GM21381 (cell line): ENCODE measurements around the gene NCLN.
"Not testable (repeated sequence)": the region's sequence is repeated elsewhere in the genome, so short reads cannot be mapped to it uniquely, and the experiment has no call there.

Experiments
- ATAC-seq: cut with Tn5 transposase; IDR thresholded peaks from one replicate; pipeline ENCODE4 v1.9.1; 2021; ENCODE audit warnings: mild to moderate bottlenecking, moderate library complexity; ENCODE audit not compliant: unreplicated experiment

The NCLN gene

DNA sequence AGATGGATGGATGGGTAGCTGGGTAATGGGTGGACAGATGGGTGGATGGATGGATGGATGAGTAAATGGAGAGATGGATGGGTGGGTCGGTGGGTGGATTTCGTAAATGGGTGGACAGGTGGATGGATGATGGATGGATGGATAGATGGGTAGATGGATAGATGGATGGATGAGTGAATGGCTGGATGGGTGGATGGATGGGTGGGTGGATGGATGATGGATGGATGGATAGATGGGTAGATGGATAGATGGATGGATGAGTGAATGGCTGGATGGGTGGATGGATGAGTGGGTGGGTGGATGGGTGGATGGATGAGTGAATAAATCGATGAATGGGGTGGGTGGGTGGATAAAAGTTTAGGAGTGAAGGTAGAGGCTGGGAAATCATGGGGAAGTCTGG, 31.3 kb upstream of the NCLN start:
- ATAC-seq = not testable (repeated sequence)

DNA sequence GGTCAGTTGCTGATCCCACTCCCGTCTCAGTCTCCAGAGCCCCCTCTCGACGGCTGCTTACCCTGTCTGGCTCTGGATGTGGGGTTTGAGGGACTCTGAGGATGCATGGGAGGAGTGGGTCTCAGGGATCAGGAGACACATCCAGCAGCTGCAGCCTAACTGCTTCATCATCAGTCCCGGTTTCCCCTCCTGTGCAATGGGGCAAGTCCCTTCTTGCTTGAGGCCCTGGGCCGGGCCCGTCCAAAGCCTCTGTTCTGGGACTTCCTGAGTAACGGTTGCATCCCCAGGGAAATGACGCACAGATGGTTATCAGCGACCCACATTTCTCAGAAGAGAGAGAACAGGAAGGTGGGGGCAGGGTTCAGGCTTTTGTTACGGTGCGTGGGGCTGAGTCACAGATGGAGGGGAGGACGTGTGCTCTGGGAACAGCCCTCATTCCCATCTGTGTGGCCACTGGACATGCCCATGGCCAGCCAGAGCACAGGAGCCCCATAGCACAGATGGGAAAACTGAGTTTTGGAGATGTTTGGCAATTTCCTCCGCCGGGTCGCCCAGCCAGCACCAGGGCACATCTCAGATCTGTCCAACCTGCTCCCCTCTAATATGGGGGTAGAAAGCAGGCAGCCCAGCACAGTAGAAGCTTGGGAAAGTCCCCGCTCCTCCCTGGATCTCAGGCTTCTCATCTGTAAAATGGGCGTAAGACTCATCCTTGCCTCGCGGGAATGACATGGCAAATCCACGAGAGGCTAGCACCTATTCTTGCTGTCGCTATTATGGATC, 30.6 kb upstream of the NCLN start:
- peak; percentile 81 for ATAC-seq

DNA sequence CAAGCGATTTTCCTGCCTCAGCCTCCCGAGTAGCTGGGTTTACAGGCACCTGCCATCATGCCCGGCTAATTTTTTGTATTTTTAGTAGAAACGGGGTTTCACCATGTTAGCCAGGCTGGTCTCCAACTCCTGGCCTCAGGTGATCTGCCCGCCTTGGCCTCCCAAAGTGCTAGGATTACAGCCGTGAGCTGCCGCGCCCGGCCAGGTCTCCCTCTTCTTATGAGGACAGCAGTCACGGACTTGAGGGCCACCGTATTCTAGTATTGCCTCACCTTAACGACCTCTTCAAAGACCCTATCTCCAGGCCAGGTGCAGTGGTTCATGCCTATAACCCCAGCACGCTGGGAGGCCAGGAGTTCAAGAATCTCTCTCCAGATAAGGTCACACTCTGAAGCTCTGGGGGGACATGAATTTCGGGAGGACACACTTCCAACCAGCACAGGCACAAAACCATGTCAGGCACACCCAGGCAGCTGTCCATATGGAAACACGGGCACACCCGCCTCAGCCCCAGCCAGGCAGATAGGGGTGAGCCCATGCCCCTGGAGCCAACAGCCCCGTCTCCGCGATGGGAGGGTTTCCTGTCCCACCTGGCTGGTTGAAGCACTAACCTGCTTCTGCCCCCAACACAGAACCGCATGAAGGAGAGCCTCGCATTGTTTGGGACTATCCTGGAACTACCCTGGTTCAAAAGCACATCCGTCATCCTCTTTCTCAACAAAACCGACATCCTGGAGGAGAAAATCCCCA, 28.5 kb upstream of the NCLN start:
- ATAC-seq = no peak

DNA sequence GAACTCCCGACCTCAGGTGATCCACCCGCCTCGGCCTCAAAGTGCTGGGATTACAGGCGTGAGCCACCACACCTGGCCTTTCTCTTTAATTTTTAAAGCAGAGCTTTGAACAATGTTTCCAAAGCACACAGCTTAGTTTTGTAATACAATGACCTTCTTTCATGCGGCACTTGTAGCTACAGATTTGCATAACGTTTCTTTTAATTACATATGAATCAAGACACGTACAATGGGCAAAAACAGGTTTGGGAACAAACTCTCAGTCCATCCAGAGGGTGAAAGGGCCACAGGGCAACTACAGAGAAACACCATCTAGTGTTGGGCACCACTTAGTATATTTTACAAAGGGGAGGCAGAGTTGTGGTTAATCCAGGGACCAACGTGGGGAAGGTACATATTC, 26.2 kb upstream of the NCLN start:
- no peak for ATAC-seq

DNA sequence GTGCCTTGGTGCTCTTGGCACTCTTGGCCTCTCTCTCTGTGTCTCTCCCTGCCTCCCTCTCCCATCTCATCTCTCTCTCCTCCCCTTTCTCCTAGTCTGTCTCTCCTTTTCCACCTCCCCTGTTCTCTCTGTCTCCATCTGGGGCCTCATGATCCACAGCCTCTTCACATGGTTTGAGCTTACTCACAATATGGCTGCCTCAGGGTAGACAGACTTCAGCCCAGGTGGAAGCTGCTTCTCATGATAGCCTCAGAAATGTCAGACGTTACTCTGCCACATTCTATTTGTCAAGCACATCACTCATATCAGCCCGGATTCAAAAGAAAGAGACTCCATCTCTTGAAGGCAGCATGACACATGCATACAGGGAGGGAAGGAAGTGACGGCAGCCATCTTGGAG, 25.5 kb upstream of the NCLN start:
- no peak for ATAC-seq

DNA sequence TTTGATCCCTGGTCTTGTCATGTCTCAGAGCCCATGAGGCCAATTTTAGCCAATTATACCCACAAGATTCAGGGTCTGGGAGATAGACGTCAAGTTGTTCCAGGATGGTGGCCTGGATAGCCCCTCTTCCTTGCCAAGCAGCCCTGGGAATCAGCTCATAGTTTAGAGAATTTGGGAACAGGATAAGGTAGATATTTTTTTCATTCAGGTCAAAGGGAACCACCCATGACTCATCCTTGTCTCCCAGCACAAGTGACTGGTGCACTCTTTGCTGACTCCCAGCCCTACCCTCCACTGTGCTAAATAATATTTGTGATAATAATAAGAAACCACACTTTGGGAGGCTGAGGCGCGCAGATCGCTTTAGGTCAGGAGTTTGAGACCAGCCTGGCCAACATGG, 24.3 kb upstream of the NCLN start:
- no peak for ATAC-seq

DNA sequence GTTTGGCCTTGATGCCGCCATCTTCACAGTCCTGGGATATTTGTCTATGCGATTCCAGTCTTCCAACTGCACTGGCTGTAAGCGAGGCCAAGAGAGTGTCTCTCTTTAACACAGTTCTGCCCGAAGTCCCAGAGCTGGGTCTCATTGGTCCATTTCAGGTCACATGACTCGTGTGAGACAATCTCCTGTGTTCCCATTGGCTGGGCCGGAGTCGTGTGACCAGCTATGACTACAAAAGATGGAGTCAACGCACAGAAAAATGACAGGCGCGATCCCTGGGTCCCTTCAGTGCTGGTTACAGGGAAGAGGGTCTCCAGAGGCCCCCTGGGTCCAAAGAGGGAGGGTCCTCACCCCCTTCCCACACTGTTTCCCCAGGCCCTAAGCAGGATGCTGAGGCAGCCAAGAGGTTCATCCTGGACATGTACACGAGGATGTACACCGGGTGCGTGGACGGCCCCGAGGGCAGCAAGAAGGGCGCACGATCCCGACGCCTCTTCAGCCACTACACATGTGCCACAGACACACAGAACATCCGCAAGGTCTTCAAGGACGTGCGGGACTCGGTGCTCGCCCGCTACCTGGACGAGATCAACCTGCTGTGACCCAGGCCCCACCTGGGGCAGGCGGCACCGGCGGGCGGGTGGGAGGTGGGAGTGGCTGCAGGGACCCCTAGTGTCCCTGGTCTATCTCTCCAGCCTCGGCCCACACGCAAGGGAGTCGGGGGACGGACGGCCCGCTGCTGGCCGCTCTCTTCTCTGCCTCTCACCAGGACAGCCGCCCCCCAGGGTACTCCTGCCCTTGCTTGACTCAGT, 23.1 kb upstream of the NCLN start:
- ATAC-seq = no peak

DNA sequence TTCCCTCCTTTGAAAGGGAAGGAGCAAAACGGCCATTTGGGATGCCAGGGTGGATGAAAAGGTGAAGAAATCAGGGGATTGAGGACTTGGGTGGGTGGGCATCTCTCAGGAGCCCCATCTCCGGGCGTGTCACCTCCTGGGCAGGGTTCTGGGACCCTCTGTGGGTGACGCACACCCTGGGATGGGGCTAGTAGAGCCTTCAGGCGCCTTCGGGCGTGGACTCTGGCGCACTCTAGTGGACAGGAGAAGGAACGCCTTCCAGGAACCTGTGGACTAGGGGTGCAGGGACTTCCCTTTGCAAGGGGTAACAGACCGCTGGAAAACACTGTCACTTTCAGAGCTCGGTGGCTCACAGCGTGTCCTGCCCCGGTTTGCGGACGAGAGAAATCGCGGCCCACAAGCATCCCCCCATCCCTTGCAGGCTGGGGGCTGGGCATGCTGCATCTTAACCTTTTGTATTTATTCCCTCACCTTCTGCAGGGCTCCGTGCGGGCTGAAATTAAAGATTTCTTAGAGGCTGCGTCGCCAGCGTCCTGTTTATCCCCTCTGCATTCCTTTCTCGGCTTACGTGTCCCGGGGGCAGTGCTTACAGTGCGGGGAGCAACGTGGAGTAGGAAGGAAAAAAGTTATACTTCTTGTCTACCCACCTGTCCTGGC, 22.4 kb upstream of the NCLN start:
- no peak for ATAC-seq

DNA sequence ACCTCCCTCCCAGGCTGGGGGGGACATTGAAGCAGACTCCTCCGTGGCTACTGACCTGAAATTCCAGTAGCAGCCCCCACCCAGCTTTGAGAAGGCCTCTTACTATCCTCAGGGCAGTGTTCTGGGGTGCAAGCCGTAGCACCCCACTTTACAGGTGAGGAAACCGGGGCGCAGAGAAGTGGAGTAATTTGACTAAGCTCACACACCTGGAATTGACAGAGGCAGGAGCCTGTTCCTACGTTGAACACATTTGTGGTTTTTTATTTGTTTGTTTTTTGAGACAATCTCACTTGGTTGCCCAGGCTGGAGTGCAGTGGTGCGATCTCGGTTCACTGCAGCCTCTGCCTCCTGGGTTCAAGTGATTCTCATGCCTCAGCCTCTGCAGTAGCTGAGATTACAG, 21.8 kb upstream of the NCLN start:
- no peak for ATAC-seq

DNA sequence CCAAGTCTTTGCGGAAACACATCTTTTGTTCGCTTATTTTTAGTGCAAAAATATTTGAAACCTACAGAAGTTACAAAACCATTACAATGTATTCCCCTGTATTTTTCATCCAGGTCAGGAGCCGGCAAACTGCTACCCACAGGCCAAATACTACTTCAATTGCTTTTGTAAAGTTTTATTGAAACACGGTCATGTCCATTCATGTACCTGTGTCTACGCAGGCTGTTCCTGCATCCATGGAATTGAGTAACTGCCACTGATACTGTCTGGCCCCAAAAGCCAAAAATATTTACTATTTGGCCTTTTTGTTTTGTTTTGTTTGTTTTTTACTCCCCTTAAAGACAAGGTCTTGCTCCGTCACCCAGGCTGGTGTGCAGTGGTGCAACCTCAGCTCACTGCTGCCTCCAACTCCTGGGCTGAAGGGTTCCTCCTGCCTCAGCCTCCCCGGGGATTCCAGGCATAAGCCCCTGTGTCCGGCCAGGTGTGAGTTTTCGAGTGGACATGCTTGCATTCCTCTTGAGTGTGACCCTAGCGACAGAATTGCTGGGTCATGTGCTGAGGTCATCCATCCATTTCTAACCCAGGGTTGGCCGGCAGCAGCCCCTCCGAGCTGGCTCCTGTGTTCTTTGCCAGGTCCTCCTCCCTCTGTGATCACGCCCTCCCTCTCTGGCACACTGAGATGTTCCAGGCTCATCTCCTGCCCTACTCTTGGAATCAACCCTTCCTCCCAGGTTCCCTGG, 18.0 kb upstream of the NCLN start:
- ATAC-seq = no peak

DNA sequence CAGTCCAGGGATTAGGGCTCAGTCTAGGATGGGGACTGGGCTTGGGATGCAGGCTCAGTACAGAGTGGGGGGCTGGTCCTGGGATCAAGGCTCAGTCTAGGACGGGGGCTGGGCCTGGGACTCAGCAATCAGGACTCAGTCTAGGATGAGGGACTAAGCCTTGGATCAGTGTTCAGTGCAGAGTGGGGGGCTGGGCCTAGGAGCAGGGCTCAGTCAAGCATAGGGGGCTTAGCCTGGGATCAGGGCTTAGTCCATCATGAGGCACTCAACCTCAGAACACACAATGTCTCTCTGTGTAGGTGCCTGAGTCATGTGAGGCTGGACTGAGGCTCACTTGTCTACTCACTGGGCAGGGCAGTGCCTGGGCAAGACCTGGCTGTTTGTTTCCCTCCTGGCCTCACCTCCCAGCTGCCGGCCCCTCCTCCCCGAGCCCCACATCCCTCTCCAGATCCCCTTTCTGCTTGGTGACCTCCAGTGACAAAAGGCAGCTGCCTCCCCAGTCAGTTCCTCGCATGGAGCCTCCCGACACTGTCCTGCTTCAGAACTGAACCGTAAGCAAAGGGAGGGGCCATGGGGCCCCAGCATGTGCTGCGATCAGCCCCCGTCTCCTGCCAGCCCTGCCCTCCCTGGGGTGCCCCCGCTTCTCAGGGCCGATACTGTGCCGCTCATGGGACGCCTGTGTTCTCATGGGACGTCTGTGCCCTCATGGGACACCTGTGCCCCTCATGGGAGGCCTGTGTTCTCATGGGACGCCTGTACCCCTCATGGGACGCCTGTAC, 13.6 kb upstream of the NCLN start:
- no peak for ATAC-seq

DNA sequence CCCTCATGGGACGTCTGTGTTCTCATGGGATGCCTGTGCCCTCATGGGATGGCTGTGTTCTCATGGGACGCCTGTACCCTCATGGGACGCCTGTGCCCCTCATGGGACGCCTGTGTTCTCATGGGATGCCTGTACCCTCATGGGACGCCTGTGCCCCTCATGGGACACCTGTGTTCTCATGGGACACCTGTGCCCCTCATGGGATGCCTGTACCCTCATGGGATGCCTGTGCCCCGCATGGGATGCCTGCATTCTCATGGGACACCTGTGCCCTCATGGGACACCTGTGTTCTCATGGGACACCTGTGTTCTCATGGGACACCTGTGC, 13.1 kb upstream of the NCLN start:
- ATAC-seq = not testable (repeated sequence)

DNA sequence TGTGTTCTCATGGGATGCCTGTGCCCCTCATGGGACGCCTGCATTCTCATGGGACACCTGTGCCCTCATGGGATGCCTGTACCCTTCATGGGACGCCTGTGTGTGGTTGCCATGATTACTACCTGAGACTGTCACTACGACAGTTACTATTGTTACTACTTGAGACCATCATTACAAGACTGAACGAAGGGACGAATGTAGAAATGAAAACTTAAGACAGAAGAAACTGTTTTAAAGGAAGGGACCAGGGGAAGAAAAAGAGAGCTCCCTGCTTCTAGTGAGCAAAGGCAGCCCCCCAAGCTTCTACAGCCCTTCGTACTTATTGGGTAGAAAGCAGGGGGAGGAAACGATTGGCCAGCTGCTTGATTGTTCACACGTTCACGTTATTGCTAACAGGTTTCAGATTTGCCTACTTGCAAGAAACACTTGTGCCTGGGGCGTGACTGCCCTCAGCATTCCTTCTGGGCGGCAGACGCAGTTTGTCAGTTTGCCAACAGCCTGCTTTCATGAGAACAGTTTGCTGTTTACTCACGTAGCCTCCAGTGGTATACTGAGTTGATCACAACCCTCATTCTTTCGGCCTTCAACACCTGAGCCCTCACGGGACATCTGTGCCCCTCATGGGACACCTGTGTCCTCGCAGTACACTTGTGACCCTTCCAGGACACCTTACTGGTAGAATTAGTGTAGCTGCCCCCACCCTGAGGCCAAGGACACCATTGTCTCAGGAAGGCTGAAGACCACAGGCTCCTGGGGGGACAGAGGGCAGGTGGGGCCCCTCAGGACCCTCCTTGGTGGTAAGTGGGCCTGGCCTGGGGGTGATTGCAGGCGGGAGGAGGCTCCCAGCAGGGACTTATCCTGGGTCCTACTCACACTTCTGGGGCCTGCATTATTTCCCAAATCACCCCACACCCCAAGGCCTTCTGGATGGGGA, 9.7 kb upstream of the NCLN start:
- no peak for ATAC-seq

DNA sequence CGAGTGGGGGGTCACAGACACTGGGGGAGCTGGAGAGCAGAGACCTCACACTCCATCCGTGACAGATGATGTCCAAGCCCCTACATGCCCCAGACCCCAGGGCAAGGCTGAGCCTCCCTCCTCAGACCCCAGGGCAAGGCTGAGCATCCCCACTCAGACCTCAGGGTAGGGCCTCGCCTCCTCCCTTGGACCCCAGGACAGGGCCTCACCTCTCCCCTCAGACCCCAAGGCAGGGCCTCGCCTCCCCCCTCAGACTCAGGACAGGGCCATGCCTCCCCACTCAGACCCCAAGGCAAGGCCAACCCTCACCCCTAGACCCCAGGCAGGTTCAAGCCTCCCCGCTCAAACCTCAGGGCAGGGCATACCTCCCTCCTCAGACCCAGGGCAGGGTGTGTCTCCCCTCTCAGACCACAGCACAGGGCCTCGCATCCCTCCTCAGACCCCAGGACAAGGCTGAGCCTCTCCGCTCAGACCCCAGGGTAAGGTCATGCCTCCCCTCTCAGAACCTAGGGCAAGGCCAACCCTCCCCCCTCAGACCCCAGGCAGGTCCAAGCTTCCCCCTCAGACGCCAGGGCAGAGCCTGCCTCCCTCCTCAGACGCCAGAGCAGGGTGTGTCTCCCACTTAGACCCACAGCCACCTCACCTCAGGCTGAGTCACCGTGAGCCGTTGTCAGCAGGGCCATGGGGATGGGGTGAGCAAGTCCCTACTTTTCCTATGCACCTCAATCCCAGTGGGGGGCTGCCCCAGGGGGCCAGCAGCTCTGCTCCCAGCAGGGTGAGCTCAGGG, 8.8 kb upstream of the NCLN start:
- no peak for ATAC-seq

DNA sequence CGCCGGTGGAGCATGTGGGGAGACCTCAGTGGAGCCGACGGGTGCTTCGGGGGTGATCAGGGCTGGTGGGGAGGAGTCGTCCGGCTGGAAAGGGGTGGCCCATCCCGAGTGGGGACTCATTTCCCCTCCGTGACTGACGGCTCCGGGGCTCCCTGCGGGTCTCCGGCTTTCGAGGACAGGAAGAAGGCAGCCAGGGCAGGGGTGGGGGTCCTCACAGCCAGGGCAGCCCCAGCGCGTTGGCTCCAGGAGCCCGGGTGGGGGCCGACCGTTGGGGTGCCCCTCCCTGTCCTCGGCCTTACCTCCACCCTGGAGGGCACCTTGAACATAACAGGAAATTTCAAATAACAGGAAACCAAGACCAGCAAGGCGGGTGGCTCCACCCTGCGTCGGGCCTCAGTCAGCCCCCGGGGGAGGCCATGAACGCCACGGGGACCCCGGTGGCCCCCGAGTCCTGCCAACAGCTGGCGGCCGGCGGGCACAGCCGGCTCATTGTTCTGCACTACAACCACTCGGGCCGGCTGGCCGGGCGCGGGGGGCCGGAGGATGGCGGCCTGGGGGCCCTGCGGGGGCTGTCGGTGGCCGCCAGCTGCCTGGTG, 7.3 kb upstream of the NCLN start, which contains the start of gene S1PR4:
Gene S1PR4, plus strand, starts transcription at position 393 of the 596 bp plus-strand sequence. Its CDS starts 24 bp downstream, at position 417.
- no peak for ATAC-seq

DNA sequence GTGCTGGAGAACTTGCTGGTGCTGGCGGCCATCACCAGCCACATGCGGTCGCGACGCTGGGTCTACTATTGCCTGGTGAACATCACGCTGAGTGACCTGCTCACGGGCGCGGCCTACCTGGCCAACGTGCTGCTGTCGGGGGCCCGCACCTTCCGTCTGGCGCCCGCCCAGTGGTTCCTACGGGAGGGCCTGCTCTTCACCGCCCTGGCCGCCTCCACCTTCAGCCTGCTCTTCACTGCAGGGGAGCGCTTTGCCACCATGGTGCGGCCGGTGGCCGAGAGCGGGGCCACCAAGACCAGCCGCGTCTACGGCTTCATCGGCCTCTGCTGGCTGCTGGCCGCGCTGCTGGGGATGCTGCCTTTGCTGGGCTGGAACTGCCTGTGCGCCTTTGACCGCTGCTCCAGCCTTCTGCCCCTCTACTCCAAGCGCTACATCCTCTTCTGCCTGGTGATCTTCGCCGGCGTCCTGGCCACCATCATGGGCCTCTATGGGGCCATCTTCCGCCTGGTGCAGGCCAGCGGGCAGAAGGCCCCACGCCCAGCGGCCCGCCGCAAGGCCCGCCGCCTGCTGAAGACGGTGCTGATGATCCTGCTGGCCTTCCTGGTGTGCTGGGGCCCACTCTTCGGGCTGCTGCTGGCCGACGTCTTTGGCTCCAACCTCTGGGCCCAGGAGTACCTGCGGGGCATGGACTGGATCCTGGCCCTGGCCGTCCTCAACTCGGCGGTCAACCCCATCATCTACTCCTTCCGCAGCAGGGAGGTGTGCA, 6.6 kb upstream of the NCLN start:
- ATAC-seq = no peak
